SH-SY5Y (cell line): ENCODE data around the gene ENTPD2.

Experiments used
- GATA2 ChIP-seq: IDR thresholded peaks from 2 replicates; pipeline ENCODE4 v1.6.1; 2011; ENCODE audit warnings: mild to moderate bottlenecking, low read depth, low read length
- GATA3 ChIP-seq: IDR thresholded peaks from 2 replicates; pipeline ENCODE4 v1.6.1; 2011; ENCODE audit warnings: low read depth, mild to moderate bottlenecking, low read length, moderate library complexity

The ENTPD2 gene

GRCh38 chr9:137073992-137074399 is 20.1 kb upstream of the ENTPD2 start:
- TF ChIP-seq GATA2, result no peak
- TF ChIP-seq GATA3, result no peak

DNA sequence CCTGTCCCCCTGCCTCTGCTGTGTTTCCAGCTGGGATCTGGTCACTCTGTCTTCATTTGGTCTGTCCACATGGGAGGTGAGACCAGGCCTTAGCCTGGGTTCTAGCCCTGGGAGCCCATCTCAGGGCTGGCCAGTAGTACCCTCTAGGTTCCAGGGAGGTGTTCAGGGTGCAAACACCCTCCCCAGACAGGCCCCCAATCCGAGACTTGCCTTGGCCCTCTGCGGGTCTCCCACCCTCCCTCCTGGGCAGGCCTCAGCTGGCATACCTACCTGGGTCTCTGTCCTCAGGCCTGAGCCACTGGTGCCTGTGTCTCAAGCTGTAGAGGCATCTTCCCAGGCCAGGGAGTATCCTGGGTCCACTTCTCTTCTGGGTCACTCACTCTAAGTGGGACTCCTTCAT is 17.4 kb upstream of the ENTPD2 start:
- no peak for TF ChIP-seq GATA2
- TF ChIP-seq GATA3, result no peak

- TF ChIP-seq GATA2 (no peak), GATA3 (no peak)
Observed at GRCh38 chr9:137070906-137071275, 17.0 kb upstream of the ENTPD2 start.

DNA sequence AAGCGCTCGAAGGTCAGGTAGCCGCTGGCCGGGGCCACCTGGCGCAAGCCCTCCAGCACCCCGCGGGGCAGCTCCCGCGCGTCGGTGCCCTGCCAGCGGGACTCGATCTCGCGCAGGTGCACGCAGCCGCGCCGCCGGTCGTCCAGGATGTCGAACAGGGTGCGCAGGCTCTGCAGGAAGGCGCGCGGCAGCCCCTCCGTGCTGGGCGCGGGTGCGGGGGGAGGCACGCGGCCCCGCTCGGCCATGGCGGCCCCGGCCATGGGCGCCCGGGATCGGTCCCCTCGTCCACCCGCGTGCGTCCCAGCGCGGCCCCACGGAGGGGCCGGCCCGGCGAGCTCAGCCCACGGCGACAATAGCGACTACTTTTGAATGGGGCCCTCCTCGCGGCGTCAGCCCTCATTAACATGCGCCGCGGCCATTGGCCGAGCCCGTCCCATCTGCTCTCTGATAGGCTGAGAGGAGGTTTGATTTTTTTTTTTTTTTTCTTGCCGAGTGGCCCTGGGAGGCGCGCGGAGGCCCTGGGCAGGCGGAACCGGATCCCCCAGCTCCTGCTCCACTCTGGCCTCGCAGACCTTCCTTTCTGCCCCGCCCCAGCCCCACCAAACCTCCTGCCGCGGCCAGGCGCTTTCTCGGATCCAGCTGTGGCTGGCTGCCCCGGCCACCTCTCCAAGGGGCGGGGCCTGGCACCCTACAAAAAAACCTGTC is 16.5 kb upstream of the ENTPD2 start, which contains the start of gene SAPCD2:
SAPCD2 (minus strand) TSS at position 357 of the 705 bp plus-strand sequence; CDS start at position 260, 97 bp downstream.
- TF ChIP-seq GATA2, result no peak

GRCh38 chr9:137069508-137070091 is 15.7 kb upstream of the ENTPD2 start:
- no peak for TF ChIP-seq GATA2
- TF ChIP-seq GATA3, result no peak

- TF ChIP-seq GATA3 (no peak), GATA2 (no peak)
Observed at GRCh38 chr9:137068539-137069507, 15.0 kb upstream of the ENTPD2 start.

GRCh38 chr9:137067860-137068538 is 14.1 kb upstream of the ENTPD2 start:
- TF ChIP-seq GATA3 (no peak), GATA2 (no peak)

GRCh38 chr9:137066096-137066861 is 12.4 kb upstream of the ENTPD2 start:
- TF ChIP-seq GATA3, result no peak
- no peak for TF ChIP-seq GATA2

DNA sequence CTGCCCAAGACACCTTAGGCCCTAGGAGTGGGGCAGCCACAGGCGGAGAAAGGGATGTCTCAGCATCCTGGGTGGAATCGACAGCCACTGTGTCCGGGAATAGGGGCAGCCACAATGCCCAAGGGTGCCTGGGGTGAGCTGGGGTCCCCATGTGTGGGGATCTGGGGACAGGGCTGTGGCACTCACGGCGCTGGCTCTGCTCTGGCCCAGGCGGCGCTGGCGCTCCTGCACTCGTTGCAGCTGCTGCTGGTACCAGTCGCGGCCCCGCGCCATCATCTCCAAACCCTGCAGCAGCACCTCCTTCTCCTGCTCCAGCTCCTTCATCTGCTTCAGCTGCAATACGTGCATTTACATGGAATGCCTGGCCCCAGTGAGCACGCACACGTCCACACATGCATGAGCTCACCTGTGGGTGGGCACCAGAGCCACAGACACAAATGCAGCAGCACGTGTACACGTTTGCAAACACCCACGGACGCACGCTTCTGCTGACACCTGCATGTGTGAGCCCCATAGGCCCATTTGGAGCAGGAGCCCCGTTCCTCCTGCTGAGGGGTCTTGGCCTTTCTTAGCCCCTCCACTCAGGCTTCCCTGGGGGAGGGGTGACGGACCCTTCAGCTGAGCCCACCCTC is 11.6 kb upstream of the ENTPD2 start:
- no peak for TF ChIP-seq GATA2
- TF ChIP-seq GATA3, result no peak

- TF ChIP-seq GATA2 (no peak), GATA3 (no peak)
Observed at GRCh38 chr9:137064880-137065164, 11.0 kb upstream of the ENTPD2 start.

DNA sequence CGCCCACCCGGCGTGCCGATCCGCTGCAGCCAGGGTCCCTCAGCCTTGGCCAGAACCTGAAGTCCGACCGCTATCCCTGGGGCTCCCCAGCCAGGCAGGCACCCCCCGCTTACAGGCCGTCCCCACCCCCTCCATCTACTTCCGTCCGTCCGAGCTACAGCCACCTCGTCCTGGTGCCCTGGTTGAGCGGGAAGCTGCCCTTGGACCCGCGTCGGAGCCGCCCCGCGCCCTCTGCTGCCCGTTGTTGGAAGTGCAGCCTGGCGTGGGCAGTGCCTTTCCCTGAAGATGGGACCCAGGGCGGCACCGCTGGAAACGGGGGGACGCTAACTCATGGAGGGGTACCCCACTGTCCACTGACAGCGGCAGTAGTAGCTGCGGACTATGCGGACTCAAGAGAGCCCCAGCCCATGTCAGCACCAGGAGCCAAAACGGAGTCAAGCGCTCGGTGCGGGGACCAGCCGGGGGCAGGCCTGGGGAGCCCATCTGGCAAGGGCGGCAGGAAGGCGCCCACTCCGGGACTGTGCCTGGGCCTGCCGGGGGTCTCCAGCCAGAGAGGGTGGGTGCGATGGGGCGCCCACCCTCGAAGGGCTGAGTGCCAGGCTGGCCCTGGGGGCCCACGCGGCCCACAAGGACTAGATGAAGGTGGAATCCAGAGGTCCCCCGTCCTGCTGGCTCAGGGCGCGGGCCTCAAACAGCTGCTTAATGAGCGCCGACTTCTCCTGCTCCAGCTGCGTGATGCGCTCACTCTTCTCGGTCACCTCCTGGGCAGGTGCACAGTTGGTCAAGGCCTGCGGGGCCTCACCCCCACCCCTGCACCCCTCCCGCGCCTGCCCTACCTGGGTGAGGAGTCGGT is 10.4 kb upstream of the ENTPD2 start:
- TF ChIP-seq GATA3, result no peak
- TF ChIP-seq GATA2, result no peak
